Neuronal stem cell (in vitro differentiated cells): ENCODE data around the gene MOSPD2.

Experiments
- DNase-seq: peaks from one replicate; pipeline ENCODE4 v3.0.0-alpha.2; 2013; ENCODE audit warnings: low spot score
- H2AFZ ChIP-seq: one replicate; pipeline ENCODE4 v1.6.1; 2013; ENCODE audit warnings: mild to moderate bottlenecking, low read length, inconsistent platforms
- H2AK5ac ChIP-seq: 2 replicates; pipeline ENCODE4 v1.6.1; 2013; ENCODE audit warnings: low read depth, mild to moderate bottlenecking, inconsistent platforms, low read length, moderate library complexity, mixed read lengths
- H2BK120ac ChIP-seq: 2 replicates; pipeline ENCODE4 v1.6.1; 2013; ENCODE audit warnings: low read depth, mild to moderate bottlenecking, inconsistent platforms, low read length, moderate library complexity, mixed read lengths
- H2BK12ac ChIP-seq: one replicate; pipeline ENCODE4 v1.6.1; 2013; ENCODE audit warnings: low read length, inconsistent platforms
- H2BK15ac ChIP-seq: 2 replicates; pipeline ENCODE4 v1.6.1; 2013; ENCODE audit warnings: mild to moderate bottlenecking, low read length, inconsistent platforms, mixed read lengths
- H2BK5ac ChIP-seq: one replicate; pipeline ENCODE4 v1.6.1; 2013; ENCODE audit warnings: inconsistent platforms, mild to moderate bottlenecking, low read length, moderate library complexity
- H3K14ac ChIP-seq: one replicate; pipeline ENCODE4 v1.6.1; 2013; ENCODE audit warnings: low read length, inconsistent platforms
- H3K18ac ChIP-seq: 2 replicates; pipeline ENCODE4 v1.6.1; 2013; ENCODE audit warnings: low read length, inconsistent platforms
- H3K23ac ChIP-seq: 2 replicates; pipeline ENCODE4 v1.6.1; 2013; ENCODE audit warnings: low read depth, mild to moderate bottlenecking, mixed read lengths, low read length, inconsistent platforms; ENCODE audit not compliant: poor library complexity
- H3K27ac ChIP-seq: replicated peaks from 3 replicates; pipeline ENCODE4 v1.5.1; 2013; ENCODE audit warnings: low read length, inconsistent platforms
- H3K27me3 ChIP-seq, 3 experiments: 2 replicates each; pipeline ENCODE4 v1.6.1; 2013; ENCODE audit warnings: low read length in 3 of 3, mild to moderate bottlenecking in 2 of 3, inconsistent platforms in 1 of 3, low read depth in 1 of 3, mixed read lengths in 1 of 3, moderate library complexity in 1 of 3; ENCODE audit not compliant: control insufficient read depth in 3 of 3, insufficient read depth in 3 of 3
- H3K36me3 ChIP-seq, 2 donors: replicated peaks in 1 of 2; 2 replicates each; pipeline ENCODE4 v1.6.1; 2013; ENCODE audit warnings: low read length in 2 of 2; ENCODE audit not compliant: control insufficient read depth in 2 of 2, insufficient read depth in 2 of 2
- H3K4ac ChIP-seq: 2 replicates; pipeline ENCODE4 v1.6.1; 2013; ENCODE audit warnings: inconsistent platforms, mild to moderate bottlenecking, low read length, moderate library complexity
- H3K4me1 ChIP-seq, 2 donors: 1 replicate in 1 of 2; 2 replicates in 1 of 2; pipeline ENCODE4 v1.6.1; 2013; ENCODE audit warnings: low read length in 2 of 2, low read depth in 1 of 2; ENCODE audit not compliant: control insufficient read depth in 2 of 2, insufficient read depth in 1 of 2
- H3K4me2 ChIP-seq: one replicate; pipeline ENCODE4 v1.6.1; 2013; ENCODE audit warnings: mild to moderate bottlenecking, low read length, inconsistent platforms; ENCODE audit not compliant: insufficient read depth, poor library complexity, severe bottlenecking
- H3K4me3 ChIP-seq, 2 donors: 2 replicates each; pipeline ENCODE4 v1.5.1; 2013; ENCODE audit warnings: low read length in 2 of 2, mild to moderate bottlenecking in 2 of 2, inconsistent platforms in 1 of 2, moderate library complexity in 1 of 2
- H3K79me1 ChIP-seq: one replicate; pipeline ENCODE4 v1.6.1; 2013; ENCODE audit warnings: low read depth, mild to moderate bottlenecking, inconsistent platforms, low read length, moderate library complexity
- H3K9ac ChIP-seq: one replicate; pipeline ENCODE4 v1.6.1; 2013; ENCODE audit warnings: mild to moderate bottlenecking, low read depth, low read length, inconsistent platforms; ENCODE audit not compliant: poor library complexity
- H3K9me3 ChIP-seq, 2 donors: replicated peaks in 1 of 2; 2 replicates each; pipeline versions ENCODE3 to v1.6.1; 2013; ENCODE audit warnings: low read length in 2 of 2, mild to moderate bottlenecking in 2 of 2, inconsistent platforms in 1 of 2, low read depth in 1 of 2, mixed read lengths in 1 of 2, moderate library complexity in 1 of 2; ENCODE audit not compliant: control insufficient read depth in 2 of 2, insufficient read depth in 1 of 2
- H4K8ac ChIP-seq: one replicate; pipeline ENCODE4 v1.6.1; 2013; ENCODE audit warnings: low read depth, mild to moderate bottlenecking, inconsistent platforms, low read length, moderate library complexity
- H4K91ac ChIP-seq: one replicate; pipeline ENCODE4 v1.6.1; 2013; ENCODE audit warnings: low read length, low read depth, mild to moderate bottlenecking, inconsistent platforms; ENCODE audit not compliant: poor library complexity
- WGBS, 2 donors: extraction: QIAGEN DNeasy Blood & Tissue Kit; methylation state at CpG; one replicate each; pipeline ENCODE4 v1.1.7; 2013; ENCODE audit warnings: missing lambda C conversion rate in 2 of 2, mixed read lengths in 1 of 2; ENCODE audit not compliant: insufficient read length in 2 of 2, insufficient replicate concordance in 1 of 2; ENCODE audit errors: extremely low coverage in 2 of 2; 5-methylcytosine and 5-hydroxymethylcytosine counted together

The MOSPD2 gene

DNA sequence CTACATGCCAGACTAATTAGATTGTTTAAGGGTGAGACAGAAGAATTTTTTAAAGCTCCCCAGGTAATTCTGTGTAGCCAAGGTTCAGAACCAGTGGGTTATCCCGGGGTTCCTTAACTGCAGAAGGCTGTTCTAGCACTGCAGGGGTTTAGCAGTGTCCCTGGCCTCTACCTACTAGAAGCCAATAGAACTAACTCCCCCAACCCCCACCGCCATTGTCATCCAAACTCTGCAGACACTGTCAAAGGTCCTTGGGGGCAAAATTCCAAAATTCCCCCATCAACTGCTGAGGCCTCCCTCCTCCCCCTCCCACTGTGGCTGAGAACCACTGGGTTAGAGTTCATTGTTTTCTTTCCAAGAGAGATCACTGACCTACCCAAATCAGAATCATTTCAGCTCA, 66.4 kb downstream of the MOSPD2 start:
- Histone ChIP-seq H3K23ac (no peak overlapping the region), H3K27me3 (no peaks in the 10 kb centered on the region), H3K4ac (no peak overlapping the region), H3K36me3 (no peaks in the 10 kb centered on the region), H2AFZ (no peak overlapping the region), H3K9me3 (no peaks in the 10 kb centered on the region), H2BK15ac (no peak overlapping the region), H4K8ac (no peak overlapping the region), H3K14ac (no peak overlapping the region), H3K4me1 (peaks cover 0 to 2% of the 10 kb centered on the region in 2 donors), H3K4me3 (no peak overlapping the region), H2BK5ac (no peak overlapping the region), H2AK5ac (no peak overlapping the region), H3K79me1 (no peaks in the 10 kb centered on the region), H3K9ac (no peak overlapping the region), H3K18ac (no peak overlapping the region), H2BK120ac (no peak overlapping the region), H3K4me2 (no peak overlapping the region), H4K91ac (no peak overlapping the region), H3K27ac (no peak overlapping the region), H2BK12ac (no peak overlapping the region)
- WGBS, 2 donors: no CpG with 5 or more reads among the region's 2 CpGs
- no peak for DNase-seq

DNA sequence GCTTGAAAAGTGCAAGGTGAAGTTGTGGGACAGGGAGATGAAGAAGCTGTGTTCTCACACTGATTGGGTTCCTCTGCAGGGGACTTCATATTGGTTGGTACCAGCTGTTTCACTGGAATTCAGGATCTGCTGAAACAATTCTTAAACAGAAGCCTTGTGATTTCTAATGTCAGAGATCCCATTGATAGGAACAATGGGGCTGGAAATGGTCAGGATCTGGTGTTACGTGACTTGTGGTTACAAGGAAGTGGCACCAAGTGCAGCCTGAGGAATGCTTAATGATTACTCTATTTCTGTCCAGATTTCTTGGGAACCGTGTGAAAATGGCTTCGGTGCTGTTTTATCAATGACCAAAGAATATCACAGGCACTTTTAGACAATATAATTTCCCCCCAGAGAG, 68.1 kb downstream of the MOSPD2 start:
- Histone ChIP-seq H3K4ac (no peak overlapping the region), H3K23ac (no peak overlapping the region), H3K18ac (no peak overlapping the region), H2BK12ac (no peak overlapping the region), H2BK5ac (no peak overlapping the region), H3K27me3 (no peaks in the 10 kb centered on the region), H4K91ac (no peak overlapping the region), H3K27ac (no peak overlapping the region), H3K9ac (no peak overlapping the region), H2BK120ac (no peak overlapping the region), H4K8ac (no peak overlapping the region), H2BK15ac (no peak overlapping the region), H3K4me3 (no peak overlapping the region), H3K9me3 (no peaks in the 10 kb centered on the region), H2AK5ac (no peak overlapping the region), H2AFZ (peak overlapping the region; percentile 26), H3K36me3 (no peaks in the 10 kb centered on the region), H3K14ac (no peak overlapping the region), H3K4me2 (no peak overlapping the region), H3K4me1 (no peaks in the 10 kb centered on the region), H3K79me1 (no peaks in the 10 kb centered on the region)
- WGBS, 2 donors: no CpG with 5 or more reads among the region's 3 CpGs
- no peak for DNase-seq

DNA sequence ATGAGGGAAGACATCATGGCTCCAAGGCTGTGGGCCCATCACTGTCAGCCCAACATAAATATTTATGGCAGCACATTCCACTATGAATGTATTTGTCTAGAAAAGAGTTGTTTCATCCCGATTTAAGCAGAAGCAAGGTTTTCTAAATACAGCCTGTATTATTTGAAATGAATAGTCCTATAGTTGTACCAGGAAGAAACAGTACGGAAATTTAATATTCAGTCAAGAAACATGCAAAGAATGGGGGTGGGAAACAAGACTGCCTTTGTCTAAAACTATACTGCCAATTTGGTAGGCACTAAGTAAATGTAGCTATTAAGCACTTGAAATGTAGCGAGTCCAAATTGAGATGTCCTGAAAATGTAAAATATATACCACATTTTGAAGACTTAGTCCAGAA, 69.1 kb downstream of the MOSPD2 start:
- Histone ChIP-seq H3K27me3 (no peaks in the 10 kb centered on the region), H3K9me3 (no peaks in the 10 kb centered on the region), H2AK5ac (no peak overlapping the region), H2BK12ac (no peak overlapping the region), H4K91ac (no peak overlapping the region), H3K79me1 (no peaks in the 10 kb centered on the region), H2AFZ (no peak overlapping the region), H2BK5ac (no peak overlapping the region), H3K36me3 (no peaks in the 10 kb centered on the region), H2BK15ac (no peak overlapping the region), H2BK120ac (no peak overlapping the region), H3K27ac (no peak overlapping the region), H3K23ac (no peak overlapping the region), H3K4ac (no peak overlapping the region), H3K18ac (no peak overlapping the region), H3K4me2 (no peak overlapping the region), H3K4me1 (no peaks in the 10 kb centered on the region), H3K4me3 (no peak overlapping the region), H4K8ac (no peak overlapping the region), H3K9ac (no peak overlapping the region), H3K14ac (no peak overlapping the region)
- DNase-seq: no peak
- WGBS, 2 donors: no CpG with 5 or more reads among the region's 3 CpGs

DNA sequence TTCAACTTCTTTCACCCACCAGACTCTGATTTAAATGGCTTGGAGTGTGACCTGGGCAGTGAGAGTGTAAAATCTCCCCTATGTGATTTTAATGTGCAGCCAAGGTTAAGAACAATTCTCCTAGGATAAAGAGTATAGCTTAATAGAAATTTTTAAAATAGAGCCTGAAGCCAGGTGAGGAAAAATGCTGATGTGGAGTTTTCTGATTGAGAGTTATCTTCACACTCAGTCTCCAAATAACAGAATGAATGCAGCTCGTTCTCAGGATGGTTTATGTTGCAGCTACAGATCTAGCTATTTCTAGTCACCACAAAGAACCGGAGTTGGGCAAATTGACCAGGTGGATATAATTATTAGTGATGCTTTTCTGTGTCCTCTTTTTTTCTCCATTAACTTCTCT, 70.7 kb downstream of the MOSPD2 start:
- Histone ChIP-seq H3K4me2 (no peak overlapping the region), H3K18ac (no peak overlapping the region), H3K9me3 (no peaks in the 10 kb centered on the region), H3K27ac (no peak overlapping the region), H2BK12ac (no peak overlapping the region), H3K23ac (no peak overlapping the region), H3K14ac (no peak overlapping the region), H2BK5ac (no peak overlapping the region), H3K79me1 (no peaks in the 10 kb centered on the region), H3K4me1 (no peaks in the 10 kb centered on the region), H2AFZ (no peak overlapping the region), H2BK120ac (no peak overlapping the region), H2AK5ac (no peak overlapping the region), H3K4ac (no peak overlapping the region), H3K27me3 (no peaks in the 10 kb centered on the region), H4K91ac (no peak overlapping the region), H2BK15ac (no peak overlapping the region), H4K8ac (no peak overlapping the region), H3K9ac (no peak overlapping the region), H3K4me3 (no peak overlapping the region), H3K36me3 (no peaks in the 10 kb centered on the region)
- DNase-seq: no peak
- no CpG with 5 or more reads among the region's 2 CpGs for WGBS, 2 donors
